SK-N-MC (cell line): ENCODE data around the gene CAMSAP2.

Experiments used
- EZH2 ChIP-seq: fragments of 200-600 bp; sonication (generic); IDR thresholded peaks from one replicate; pipeline ENCODE4 v1.6.1; 2017; ENCODE audit warnings: antibody characterized with exemption
- POLR2AphosphoS5 ChIP-seq: IDR thresholded peaks from 2 replicates; pipeline ENCODE4 v1.6.1; 2012; ENCODE audit warnings: mild to moderate bottlenecking, low read depth, low read length, borderline replicate concordance

- TF ChIP-seq POLR2AphosphoS5 (no peak), EZH2 (no peak)
Measured at GRCh38 chr1:200872446-200873115, 133.9 kb downstream of the CAMSAP2 start, which contains the start of gene GPR25.
